ENCODE results near the gene ULK4. TPM values are rescaled to one million over a fixed set of nuclear protein-coding genes. Genes with fewer than 3 reads are reported as not detected.

ULK4 gene
- total RNA-seq, 2 donors from 2014 or later: 11.1 to 17.9 TPM

DNA sequence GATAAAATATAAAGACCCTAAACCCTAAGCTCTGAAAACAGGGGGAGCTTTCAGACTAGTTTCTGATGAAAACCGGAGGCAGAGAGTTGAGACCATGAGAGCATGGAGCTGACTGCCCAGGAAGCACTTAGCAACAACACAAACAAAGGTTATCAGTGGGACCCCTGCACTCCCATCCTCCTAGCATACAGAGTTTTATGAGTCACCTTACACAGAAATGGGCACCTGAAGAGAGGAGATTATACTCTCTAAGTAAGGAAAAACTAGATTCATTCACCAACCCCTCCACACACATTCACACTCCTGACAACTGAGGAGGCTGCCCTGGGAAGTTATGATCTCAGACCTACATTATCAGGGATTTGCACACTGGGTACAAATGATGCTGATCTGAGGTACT, 261.7 kb downstream of the ULK4 start:
- H3K27me3 Mint-ChIP-seq (ENCODE audit: insufficient read depth): no peaks in the 10 kb centered on the region
- Histone ChIP-seq H3K4me3 (ENCODE audit: low read length) (no peak overlapping the region), H3K36me3 (ENCODE audit: control insufficient read depth, insufficient read depth, low read length) (no peaks in the 10 kb centered on the region), H3K9ac (ENCODE audit: extremely low read depth, low read length, poor library complexity, severe bottlenecking) (no peak overlapping the region), H3K27me3 (ENCODE audit: control insufficient read depth, insufficient read depth, low read length, poor library complexity, severe bottlenecking) (no peaks in the 10 kb centered on the region), H3K27ac (ENCODE audit: low read depth, low read length) (no peak overlapping the region), H3K4me1 (ENCODE audit: control insufficient read depth, insufficient read depth, low read length) (no peaks in the 10 kb centered on the region), H3K9me3 (ENCODE audit: control insufficient read depth, low read length) (peaks cover 8% of the 10 kb centered on the region)
- no peak overlapping the region for H3K4me3 Mint-ChIP-seq
- peaks cover 2% of the 10 kb centered on the region for H3K4me1 Mint-ChIP-seq
- WGBS, 2 experiments (ENCODE audit: insufficient coverage in 1 of 2, insufficient read length in 1 of 2): 96% methylated on average over 1 of the region's 1 CpG; no CpG with 5 or more reads in 1 of the 2 experiments
- peaks cover 15% of the 10 kb centered on the region for H3K9me3 Mint-ChIP-seq
- H3K36me3 Mint-ChIP-seq (ENCODE audit: low read depth): peaks cover 15% of the 10 kb centered on the region
- no peak overlapping the region for H3K27ac Mint-ChIP-seq
- TF ChIP-seq, protein P1, sequence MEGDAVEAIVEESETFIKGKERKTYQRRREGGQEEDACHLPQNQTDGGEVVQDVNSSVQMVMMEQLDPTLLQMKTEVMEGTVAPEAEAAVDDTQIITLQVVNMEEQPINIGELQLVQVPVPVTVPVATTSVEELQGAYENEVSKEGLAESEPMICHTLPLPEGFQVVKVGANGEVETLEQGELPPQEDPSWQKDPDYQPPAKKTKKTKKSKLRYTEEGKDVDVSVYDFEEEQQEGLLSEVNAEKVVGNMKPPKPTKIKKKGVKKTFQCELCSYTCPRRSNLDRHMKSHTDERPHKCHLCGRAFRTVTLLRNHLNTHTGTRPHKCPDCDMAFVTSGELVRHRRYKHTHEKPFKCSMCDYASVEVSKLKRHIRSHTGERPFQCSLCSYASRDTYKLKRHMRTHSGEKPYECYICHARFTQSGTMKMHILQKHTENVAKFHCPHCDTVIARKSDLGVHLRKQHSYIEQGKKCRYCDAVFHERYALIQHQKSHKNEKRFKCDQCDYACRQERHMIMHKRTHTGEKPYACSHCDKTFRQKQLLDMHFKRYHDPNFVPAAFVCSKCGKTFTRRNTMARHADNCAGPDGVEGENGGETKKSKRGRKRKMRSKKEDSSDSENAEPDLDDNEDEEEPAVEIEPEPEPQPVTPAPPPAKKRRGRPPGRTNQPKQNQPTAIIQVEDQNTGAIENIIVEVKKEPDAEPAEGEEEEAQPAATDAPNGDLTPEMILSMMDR (conservative IDR thresholded peaks at IDR 0.05): no peak
- no peak for DNase-seq

- H3K36me3 Mint-ChIP-seq (ENCODE audit: low read depth): peaks cover 15% of the 10 kb centered on the region
- H3K4me1 ChIP-seq (ENCODE audit: control insufficient read depth, insufficient read depth, low read length): no peaks in the 10 kb centered on the region
- no peak overlapping the region for H3K27ac ChIP-seq (ENCODE audit: low read depth, low read length)
- no peak for DNase-seq
- TF ChIP-seq, protein P1 (conservative IDR thresholded peaks at IDR 0.05): no peak
- H3K9me3 ChIP-seq (ENCODE audit: control insufficient read depth, low read length): peaks cover 8% of the 10 kb centered on the region
- H3K9ac ChIP-seq (ENCODE audit: extremely low read depth, low read length, poor library complexity, severe bottlenecking): no peak overlapping the region
- no peaks in the 10 kb centered on the region for H3K27me3 ChIP-seq (ENCODE audit: control insufficient read depth, insufficient read depth, low read length, poor library complexity, severe bottlenecking)
- peaks cover 2% of the 10 kb centered on the region for H3K4me1 Mint-ChIP-seq
- H3K36me3 ChIP-seq (ENCODE audit: control insufficient read depth, insufficient read depth, low read length): no peaks in the 10 kb centered on the region
- H3K9me3 Mint-ChIP-seq: peaks cover 15% of the 10 kb centered on the region
- H3K27me3 Mint-ChIP-seq (ENCODE audit: insufficient read depth): no peaks in the 10 kb centered on the region
- no peak overlapping the region for H3K4me3 ChIP-seq (ENCODE audit: low read length)
- H3K4me3 Mint-ChIP-seq: no peak overlapping the region
- no peak overlapping the region for H3K27ac Mint-ChIP-seq
- 91 to 100% methylated on average over 2 to 3 of the region's 3 CpGs for WGBS, 2 experiments (ENCODE audit: insufficient coverage in 1 of 2, insufficient read length in 1 of 2)
Observed at GRCh38 chr3:41698898-41699297, 263.0 kb downstream of the ULK4 start.

GRCh38 chr3:41697702-41698101, 264.2 kb downstream of the ULK4 start:
- peaks cover 15% of the 10 kb centered on the region for H3K36me3 Mint-ChIP-seq (ENCODE audit: low read depth)
- H3K27me3 Mint-ChIP-seq (ENCODE audit: insufficient read depth): no peaks in the 10 kb centered on the region
- Histone ChIP-seq H3K4me3 (ENCODE audit: low read length) (no peak overlapping the region), H3K27me3 (ENCODE audit: control insufficient read depth, insufficient read depth, low read length, poor library complexity, severe bottlenecking) (no peaks in the 10 kb centered on the region), H3K9me3 (ENCODE audit: control insufficient read depth, low read length) (peaks cover 8% of the 10 kb centered on the region), H3K4me1 (ENCODE audit: control insufficient read depth, insufficient read depth, low read length) (no peaks in the 10 kb centered on the region), H3K27ac (ENCODE audit: low read depth, low read length) (no peak overlapping the region), H3K36me3 (ENCODE audit: control insufficient read depth, insufficient read depth, low read length) (no peaks in the 10 kb centered on the region), H3K9ac (ENCODE audit: extremely low read depth, low read length, poor library complexity, severe bottlenecking) (no peak overlapping the region)
- 100% methylated on average over 1 of the region's 1 CpG; no CpG with 5 or more reads in 1 of the 2 experiments for WGBS, 2 experiments (ENCODE audit: insufficient coverage in 1 of 2, insufficient read length in 1 of 2)
- peaks cover 2% of the 10 kb centered on the region for H3K4me1 Mint-ChIP-seq
- peaks cover 15% of the 10 kb centered on the region for H3K9me3 Mint-ChIP-seq
- no peak for DNase-seq
- TF ChIP-seq, protein P1 (conservative IDR thresholded peaks at IDR 0.05): no peak
- H3K27ac Mint-ChIP-seq: no peak overlapping the region
- H3K4me3 Mint-ChIP-seq: no peak overlapping the region

All from endodermal cell (in vitro differentiated cells).